Glutamatergic neuron (in vitro differentiated cells): ENCODE measurements around the gene SPATA13. TPM values are rescaled to one million over a fixed set of nuclear protein-coding genes. Genes with fewer than 3 reads are reported as not detected.

Experiments used
- DNase-seq: peaks from one replicate; pipeline ENCODE4 v3.0.0; 2022
- H3K27ac Mint-ChIP-seq: one replicate; pipeline ENCODE4 v1.8.0; 2020; ENCODE audit warnings: mild to moderate bottlenecking, mixed read lengths, inconsistent platforms; ENCODE audit not compliant: unreplicated experiment
- H3K27me3 Mint-ChIP-seq: one replicate; pipeline ENCODE4 v1.8.0; 2020; ENCODE audit warnings: mild to moderate bottlenecking, moderate library complexity, mixed read lengths, inconsistent platforms; ENCODE audit not compliant: unreplicated experiment
- H3K36me3 Mint-ChIP-seq: one replicate; pipeline ENCODE4 v1.8.0; 2020; ENCODE audit warnings: mild to moderate bottlenecking, mixed read lengths, inconsistent platforms; ENCODE audit not compliant: unreplicated experiment
- H3K4me1 Mint-ChIP-seq: one replicate; pipeline ENCODE4 v1.8.0; 2020; ENCODE audit warnings: mild to moderate bottlenecking, low read depth, mixed read lengths, inconsistent platforms; ENCODE audit not compliant: unreplicated experiment
- H3K4me3 Mint-ChIP-seq: one replicate; pipeline ENCODE4 v1.8.0; 2020; ENCODE audit warnings: mild to moderate bottlenecking, mixed read lengths, inconsistent platforms; ENCODE audit not compliant: unreplicated experiment
- H3K9me3 Mint-ChIP-seq: one replicate; pipeline ENCODE4 v1.8.0; 2020; ENCODE audit warnings: mild to moderate bottlenecking, moderate library complexity, mixed read lengths, inconsistent platforms; ENCODE audit not compliant: unreplicated experiment
- CTCF ChIP-seq: fragments of 200-600 bp; sonication (generic); IDR thresholded peaks from one replicate; pipeline ENCODE4 v1.5.0; 2021; ENCODE audit not compliant: partially characterized antibody, unreplicated experiment
- total RNA-seq: library from RNA; stranded (reverse); fragmentation: NEBNext Ultra II Directional; extraction: Animal tissue kit (Norgen Biotek cat#: 25700); gene quantifications from one replicate; pipeline ENCODE4 v1.2.1, GENCODE V29; 2021; ENCODE audit not compliant: unreplicated experiment

Gene SPATA13
- total RNA-seq, 1 donor from 2014 or later: 7.4 TPM

DNA sequence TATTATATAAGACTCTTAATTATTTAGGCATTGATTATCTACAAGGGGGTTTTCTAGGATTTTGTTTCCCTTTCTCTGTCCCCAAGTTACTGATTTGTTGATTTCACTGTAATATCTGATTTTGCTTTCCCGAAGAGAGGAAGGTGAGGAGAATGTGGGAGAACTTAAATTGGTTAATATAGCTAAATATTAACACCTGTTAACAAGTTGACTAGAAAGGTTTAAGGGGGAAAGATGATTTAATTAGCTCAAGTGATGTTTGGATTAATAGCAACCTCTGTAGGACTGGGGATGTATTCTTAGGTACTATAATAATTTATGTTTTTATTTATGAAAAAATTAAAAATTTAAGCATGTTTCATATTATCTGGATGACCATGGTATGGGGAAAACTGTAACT, 35.1 kb downstream of the SPATA13 start:
- Mint-ChIP-seq H3K27me3 (peaks cover 5% of the 10 kb centered on the region), H3K9me3 (no peaks in the 10 kb centered on the region), H3K36me3 (no peaks in the 10 kb centered on the region), H3K4me1 (no peaks in the 10 kb centered on the region), H3K27ac (no peak overlapping the region), H3K4me3 (no peak overlapping the region)
- TF ChIP-seq CTCF: no peak
- DNase-seq: no peak

GRCh38 chr13:24196593-24197197, 36.2 kb downstream of the SPATA13 start:
- Mint-ChIP-seq H3K9me3 (no peaks in the 10 kb centered on the region), H3K27me3 (peaks cover 5% of the 10 kb centered on the region), H3K4me1 (no peaks in the 10 kb centered on the region), H3K4me3 (no peak overlapping the region), H3K36me3 (no peaks in the 10 kb centered on the region), H3K27ac (no peak overlapping the region)
- DNase-seq: no peak
- no peak for TF ChIP-seq CTCF

DNA sequence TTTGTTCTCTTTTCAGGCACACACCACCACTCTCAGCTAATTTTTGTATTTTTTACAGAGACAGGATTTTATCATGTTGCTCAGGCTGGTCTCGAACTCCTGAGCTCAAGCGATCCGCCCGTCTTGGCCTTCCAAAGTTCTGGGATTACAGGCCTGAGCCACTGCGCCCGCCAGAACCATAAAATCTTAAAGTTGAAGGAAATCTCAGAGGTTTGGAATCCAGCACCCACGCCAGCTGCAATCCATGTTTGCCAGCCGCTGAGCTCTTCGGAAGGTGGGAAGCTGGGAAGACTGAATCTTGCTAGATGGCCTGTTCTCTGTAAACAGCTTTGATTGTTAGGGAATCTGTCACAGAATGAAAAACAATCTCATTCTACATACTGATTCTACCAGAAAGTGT, 38.5 kb downstream of the SPATA13 start:
- no peaks in the 10 kb centered on the region for H3K4me1 Mint-ChIP-seq
- H3K9me3 Mint-ChIP-seq: no peaks in the 10 kb centered on the region
- no peak for DNase-seq
- no peak overlapping the region for H3K4me3 Mint-ChIP-seq
- no peaks in the 10 kb centered on the region for H3K27me3 Mint-ChIP-seq
- no peak overlapping the region for H3K27ac Mint-ChIP-seq
- H3K36me3 Mint-ChIP-seq: no peaks in the 10 kb centered on the region
- no peak for TF ChIP-seq CTCF

DNA sequence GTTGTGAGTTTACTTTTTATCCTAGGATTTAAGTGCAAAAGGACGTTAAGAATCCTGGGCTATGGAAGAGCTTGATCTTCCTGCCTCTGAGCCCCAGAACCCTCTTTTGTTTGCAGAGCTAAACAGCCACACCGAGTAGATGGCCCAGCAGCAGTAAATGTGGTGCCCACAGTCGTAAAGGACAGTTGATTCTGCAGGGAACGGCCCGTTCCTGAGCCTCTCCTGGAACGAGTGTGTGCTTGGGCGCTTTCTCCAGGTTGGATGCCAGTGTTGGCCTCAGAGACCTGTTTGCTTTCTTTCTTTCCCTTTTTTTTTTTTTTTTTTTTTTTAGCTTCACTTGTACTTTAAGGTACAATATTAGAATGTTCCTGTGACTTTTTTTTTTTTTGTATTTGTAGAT, 41.7 kb downstream of the SPATA13 start:
- no peak for TF ChIP-seq CTCF
- no peak for DNase-seq
- H3K9me3 Mint-ChIP-seq: no peaks in the 10 kb centered on the region
- no peak overlapping the region for H3K27ac Mint-ChIP-seq
- H3K4me1 Mint-ChIP-seq: no peaks in the 10 kb centered on the region
- no peak overlapping the region for H3K4me3 Mint-ChIP-seq
- no peaks in the 10 kb centered on the region for H3K27me3 Mint-ChIP-seq
- H3K36me3 Mint-ChIP-seq: no peaks in the 10 kb centered on the region

DNA sequence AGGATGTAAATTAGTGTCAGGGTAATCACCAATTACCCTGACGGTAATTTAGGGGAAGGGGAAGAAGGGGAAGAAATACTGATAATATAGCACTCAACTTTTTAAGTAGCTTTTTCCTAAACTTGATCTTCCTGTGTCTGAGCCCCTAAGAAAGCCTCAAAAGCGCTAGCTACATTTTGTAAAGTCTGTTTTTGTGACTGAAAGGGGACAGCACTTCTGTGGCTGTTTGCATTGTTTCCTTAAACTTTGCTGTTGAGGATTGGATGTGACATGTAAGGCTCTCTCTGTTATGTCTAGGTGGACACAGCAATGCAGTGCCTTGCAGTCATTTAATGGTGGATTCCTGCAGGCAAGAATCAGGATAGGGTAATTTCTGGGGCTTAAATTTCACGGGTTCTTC, 42.8 kb downstream of the SPATA13 start:
- H3K27ac Mint-ChIP-seq: no peak overlapping the region
- TF ChIP-seq CTCF: no peak
- no peak overlapping the region for H3K4me3 Mint-ChIP-seq
- no peaks in the 10 kb centered on the region for H3K27me3 Mint-ChIP-seq
- no peak for DNase-seq
- H3K9me3 Mint-ChIP-seq: no peaks in the 10 kb centered on the region
- no peaks in the 10 kb centered on the region for H3K36me3 Mint-ChIP-seq
- no peaks in the 10 kb centered on the region for H3K4me1 Mint-ChIP-seq
